Esophagus squamous epithelium (tissue), 4 donors: ENCODE data around the gene TSPEAR.

Experiments used
- POLR2A ChIP-seq, 4 donors: fragments of 450-650 bp; IDR thresholded peaks; one replicate each; pipeline ENCODE4 v1.6.1; 2017; ENCODE audit warnings: antibody characterized with exemption in 4 of 4, mild to moderate bottlenecking in 4 of 4, moderate library complexity in 3 of 4
- TF ChIP-seq, protein P1 (sequence below), 6 experiments: fragments of 450-650 bp in 4 of 6; fragments of 200-600 bp in 2 of 6; sonication (generic) in 2 of 6; IDR thresholded peaks; one replicate each; pipeline ENCODE4 v1.5.1; 2016 to 2019; ENCODE audit warnings: antibody characterized with exemption in 6 of 6, mild to moderate bottlenecking in 4 of 6, moderate library complexity in 4 of 6

- TF ChIP-seq, protein P1, sequence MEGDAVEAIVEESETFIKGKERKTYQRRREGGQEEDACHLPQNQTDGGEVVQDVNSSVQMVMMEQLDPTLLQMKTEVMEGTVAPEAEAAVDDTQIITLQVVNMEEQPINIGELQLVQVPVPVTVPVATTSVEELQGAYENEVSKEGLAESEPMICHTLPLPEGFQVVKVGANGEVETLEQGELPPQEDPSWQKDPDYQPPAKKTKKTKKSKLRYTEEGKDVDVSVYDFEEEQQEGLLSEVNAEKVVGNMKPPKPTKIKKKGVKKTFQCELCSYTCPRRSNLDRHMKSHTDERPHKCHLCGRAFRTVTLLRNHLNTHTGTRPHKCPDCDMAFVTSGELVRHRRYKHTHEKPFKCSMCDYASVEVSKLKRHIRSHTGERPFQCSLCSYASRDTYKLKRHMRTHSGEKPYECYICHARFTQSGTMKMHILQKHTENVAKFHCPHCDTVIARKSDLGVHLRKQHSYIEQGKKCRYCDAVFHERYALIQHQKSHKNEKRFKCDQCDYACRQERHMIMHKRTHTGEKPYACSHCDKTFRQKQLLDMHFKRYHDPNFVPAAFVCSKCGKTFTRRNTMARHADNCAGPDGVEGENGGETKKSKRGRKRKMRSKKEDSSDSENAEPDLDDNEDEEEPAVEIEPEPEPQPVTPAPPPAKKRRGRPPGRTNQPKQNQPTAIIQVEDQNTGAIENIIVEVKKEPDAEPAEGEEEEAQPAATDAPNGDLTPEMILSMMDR (IDR thresholded peaks at IDR 0.05) = no peak
- no peak for TF ChIP-seq POLR2A (IDR thresholded peaks at IDR 0.05)
Measured at GRCh38 chr21:44508426-44508710, 203.0 kb downstream of the TSPEAR start.
